Calu3 (cell line): ENCODE measurements around the gene SCNM1. TPM values are rescaled to one million over a fixed set of nuclear protein-coding genes. Genes with fewer than 3 reads are reported as not detected.
A peak's percentile ranks its signal among the peaks of the same experiment; 100 is the strongest.

Experiments
- BruUV-seq: library from RNA; stranded (reverse); fragments of 400-500 nt; replicated peaks from 2 replicates; lab custom pipeline; 2021; lab: Mats Ljungman, UMichigan
- CTCF ChIA-PET: fragments of 300-600 bp; sonication (Branson Sonifier 250); formaldehyde crosslinking; loops from one replicate; lab custom pipeline; 2022; ENCODE audit warnings: antibody characterized with exemption; lab: Charles Lee
- DNase-seq: peaks from one replicate; pipeline ENCODE4 v3.0.0; 2022
- H3K27ac Mint-ChIP-seq: one replicate; pipeline ENCODE4 v1.8.0; 2022; ENCODE audit warnings: mixed read lengths; ENCODE audit not compliant: unreplicated experiment
- H3K27me3 Mint-ChIP-seq: one replicate; pipeline ENCODE4 v1.8.0; 2022; ENCODE audit warnings: mixed read lengths; ENCODE audit not compliant: unreplicated experiment
- H3K36me3 Mint-ChIP-seq: one replicate; pipeline ENCODE4 v1.8.0; 2022; ENCODE audit warnings: mild to moderate bottlenecking, moderate library complexity, mixed read lengths; ENCODE audit not compliant: insufficient read depth, unreplicated experiment
- H3K4me1 Mint-ChIP-seq: one replicate; pipeline ENCODE4 v1.8.0; 2022; ENCODE audit warnings: mild to moderate bottlenecking, low read depth, mixed read lengths; ENCODE audit not compliant: unreplicated experiment
- H3K4me3 Mint-ChIP-seq: one replicate; pipeline ENCODE4 v1.8.0; 2022; ENCODE audit warnings: mild to moderate bottlenecking, low read depth, moderate library complexity, mixed read lengths; ENCODE audit not compliant: unreplicated experiment
- H3K9me3 Mint-ChIP-seq: one replicate; pipeline ENCODE4 v1.8.0; 2022; ENCODE audit warnings: low read depth, mixed read lengths; ENCODE audit not compliant: unreplicated experiment
- intact Hi-C: fragments of 100-400 bp; cut with micrococcal nuclease; formaldehyde crosslinking; loops from one replicate; pipeline ENCODE4 v1.10.0; 2022; ENCODE audit not compliant: unreplicated experiment
- total RNA-seq: library from RNA; stranded (reverse); gene quantifications from 2 replicates; pipeline ENCODE4 v1.2.3, GENCODE V29; 2022
- TF ChIP-seq, protein P1 (sequence below): fragments of 200-600 bp; IDR thresholded peaks from one replicate; pipeline ENCODE4 v1.8.0; 2022; ENCODE audit warnings: antibody characterized with exemption; ENCODE audit not compliant: unreplicated experiment

Gene SCNM1
- total RNA-seq, 1 experiment from 2014 or later: 47.3 TPM

DNA sequence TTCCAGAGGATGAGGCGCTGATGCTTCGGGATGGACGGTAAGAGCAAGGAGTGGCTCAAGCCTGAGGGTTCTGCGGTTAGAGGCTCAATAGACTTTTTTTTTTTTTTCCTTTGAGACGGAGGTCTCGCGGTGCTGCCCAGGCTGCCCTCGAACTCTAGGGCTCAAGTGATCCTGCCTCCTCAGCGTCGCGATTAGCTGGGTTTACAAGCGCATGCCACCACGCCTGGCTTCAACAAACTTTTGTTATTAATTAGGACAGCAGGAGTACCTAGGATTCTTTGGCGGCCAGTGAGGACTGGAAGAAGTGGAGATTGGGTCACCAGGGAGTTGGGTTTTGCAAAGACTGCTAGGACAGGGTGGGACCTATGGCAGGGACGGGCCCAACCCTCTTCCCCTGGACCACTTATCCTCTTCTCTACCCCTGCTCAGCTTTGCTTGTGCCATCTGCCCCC, 587 bp downstream of the SCNM1 start:
- no peak for DNase-seq
- peak overlapping the region; percentile 96 for H3K27ac Mint-ChIP-seq
- no peaks in the 10 kb centered on the region for H3K9me3 Mint-ChIP-seq
- peaks cover 16% of the 10 kb centered on the region for H3K4me1 Mint-ChIP-seq
- no TSS peak for BruUV-seq
- peak overlapping the region; percentile 95 for H3K4me3 Mint-ChIP-seq
- TF ChIP-seq, protein P1, sequence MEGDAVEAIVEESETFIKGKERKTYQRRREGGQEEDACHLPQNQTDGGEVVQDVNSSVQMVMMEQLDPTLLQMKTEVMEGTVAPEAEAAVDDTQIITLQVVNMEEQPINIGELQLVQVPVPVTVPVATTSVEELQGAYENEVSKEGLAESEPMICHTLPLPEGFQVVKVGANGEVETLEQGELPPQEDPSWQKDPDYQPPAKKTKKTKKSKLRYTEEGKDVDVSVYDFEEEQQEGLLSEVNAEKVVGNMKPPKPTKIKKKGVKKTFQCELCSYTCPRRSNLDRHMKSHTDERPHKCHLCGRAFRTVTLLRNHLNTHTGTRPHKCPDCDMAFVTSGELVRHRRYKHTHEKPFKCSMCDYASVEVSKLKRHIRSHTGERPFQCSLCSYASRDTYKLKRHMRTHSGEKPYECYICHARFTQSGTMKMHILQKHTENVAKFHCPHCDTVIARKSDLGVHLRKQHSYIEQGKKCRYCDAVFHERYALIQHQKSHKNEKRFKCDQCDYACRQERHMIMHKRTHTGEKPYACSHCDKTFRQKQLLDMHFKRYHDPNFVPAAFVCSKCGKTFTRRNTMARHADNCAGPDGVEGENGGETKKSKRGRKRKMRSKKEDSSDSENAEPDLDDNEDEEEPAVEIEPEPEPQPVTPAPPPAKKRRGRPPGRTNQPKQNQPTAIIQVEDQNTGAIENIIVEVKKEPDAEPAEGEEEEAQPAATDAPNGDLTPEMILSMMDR: no peak
- peaks cover 37% of the 10 kb centered on the region for H3K36me3 Mint-ChIP-seq
- CTCF ChIA-PET: interaction anchor here (0.5 kb wide), 1 partner anchor 67 kb away, joined by 3 read pairs; no protein-coding TSS in a partner anchor
- no peaks in the 10 kb centered on the region for H3K27me3 Mint-ChIP-seq
- intact Hi-C loops: no loop called here

DNA sequence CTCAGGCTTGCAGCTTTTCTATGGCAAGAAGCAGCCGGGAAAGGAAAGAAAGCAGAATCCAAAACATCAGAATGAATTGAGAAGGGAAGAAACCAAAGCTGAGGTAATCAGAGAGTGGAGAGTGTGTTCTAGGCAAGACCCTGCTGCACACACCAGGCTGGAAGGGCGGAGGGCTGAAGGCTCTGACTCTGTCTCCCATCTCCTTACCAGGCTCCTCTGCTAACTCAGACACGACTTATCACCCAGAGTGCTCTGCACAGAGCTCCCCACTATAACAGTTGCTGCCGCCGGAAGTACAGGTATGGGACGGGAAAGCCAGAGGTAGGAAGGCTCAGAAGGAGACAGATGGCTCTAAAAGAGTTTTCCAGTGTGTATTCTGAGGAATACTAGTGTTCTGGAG, 1.2 kb downstream of the SCNM1 start:
- TF ChIP-seq, protein P1: no peak
- Mint-ChIP-seq H3K36me3 (peaks cover 37% of the 10 kb centered on the region), H3K4me1 (peaks cover 16% of the 10 kb centered on the region), H3K4me3 (peak overlapping the region; percentile 95), H3K9me3 (no peaks in the 10 kb centered on the region), H3K27me3 (no peaks in the 10 kb centered on the region), H3K27ac (peak overlapping the region; percentile 96)
- CTCF ChIA-PET: no interaction called here
- BruUV-seq: no TSS peak
- intact Hi-C loops: no loop called here
- no peak for DNase-seq

GRCh38 chr1:151171190-151171589, 5.2 kb downstream of the SCNM1 start:
- Mint-ChIP-seq H3K36me3 (peaks cover 36% of the 10 kb centered on the region), H3K4me3 (no peak overlapping the region), H3K4me1 (peaks cover 8% of the 10 kb centered on the region), H3K27me3 (no peaks in the 10 kb centered on the region), H3K27ac (no peak overlapping the region), H3K9me3 (no peaks in the 10 kb centered on the region)
- TF ChIP-seq, protein P1: no peak
- CTCF ChIA-PET: interaction anchor here (1.3 kb wide), 1 partner anchor 19 kb away, joined by 3 read pairs; the partner anchor contains the start of gene VPS72
- intact Hi-C loops: no loop called here
- no peak for DNase-seq
- no TSS peak for BruUV-seq

DNA sequence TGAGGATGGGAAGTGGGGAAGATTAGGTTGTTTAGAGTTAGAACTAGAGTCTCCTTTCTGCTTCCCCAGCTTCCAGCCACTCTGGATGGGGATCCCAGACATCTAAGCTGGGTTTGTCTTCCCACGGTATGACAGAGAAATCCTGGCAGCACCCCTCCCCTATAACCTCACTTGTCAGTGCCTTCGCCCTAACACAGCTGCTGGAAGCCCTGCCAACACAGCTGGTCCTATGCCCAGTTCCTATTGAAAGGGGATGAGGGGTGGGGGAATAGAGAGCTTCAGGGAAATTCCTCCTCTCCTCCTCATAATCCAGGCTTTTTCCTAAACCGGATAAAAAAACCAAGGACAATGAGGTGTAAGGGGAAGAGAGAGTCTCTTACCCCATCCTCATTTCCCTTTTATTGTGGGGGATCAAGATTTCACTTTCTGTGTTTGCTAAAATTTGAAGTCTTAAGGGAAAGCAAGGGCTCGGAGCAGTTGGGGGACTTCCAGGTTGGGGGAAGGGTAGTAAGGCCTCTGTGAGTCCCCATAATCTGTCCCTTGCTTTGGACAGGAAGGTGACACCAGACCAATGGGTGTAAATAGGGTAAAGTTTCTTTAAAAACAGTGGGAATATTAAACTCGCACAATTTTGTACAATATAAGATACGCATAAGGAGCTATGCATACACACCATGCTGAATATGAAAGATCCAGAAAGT, 9.2 kb downstream of the SCNM1 start:
- no TSS peak for BruUV-seq
- TF ChIP-seq, protein P1: no peak
- DNase-seq: no peak
- H3K36me3 Mint-ChIP-seq: peaks cover 33% of the 10 kb centered on the region
- no peaks in the 10 kb centered on the region for H3K9me3 Mint-ChIP-seq
- no peak overlapping the region for H3K27ac Mint-ChIP-seq
- CTCF ChIA-PET: no interaction called here
- no peaks in the 10 kb centered on the region for H3K4me1 Mint-ChIP-seq
- H3K27me3 Mint-ChIP-seq: no peaks in the 10 kb centered on the region
- intact Hi-C loops: no loop called here
- H3K4me3 Mint-ChIP-seq: no peak overlapping the region
